H1 (cell line): ENCODE measurements around the gene SYT13. TPM values are rescaled to one million over a fixed set of nuclear protein-coding genes. Genes with fewer than 3 reads are reported as not detected.

Experiments
- CTCF ChIA-PET: fragments of 300-600 bp; sonication (Branson Sonifier 250); formaldehyde crosslinking; loops from one replicate; lab custom pipeline; 2021; ENCODE audit not compliant: partially characterized antibody; lab: Charles Lee
- POLR2A ChIA-PET: fragments of 300-600 bp; sonication (Branson Sonifier 250); formaldehyde crosslinking; loops from one replicate; lab custom pipeline; 2021; ENCODE audit warnings: inconsistent platforms; ENCODE audit not compliant: partially characterized antibody; lab: Charles Lee
- DNase-seq, 2 experiments: peaks; one replicate each; pipeline versions ENCODE4 v3.0.0 to v3.0.0-alpha.2; 2010 to 2022; ENCODE audit warnings: low spot score in 2 of 2, low read depth in 1 of 2, mixed read lengths in 1 of 2
- FAIRE-seq: peaks from 2 replicates; lab custom pipeline; 2011; peaks lifted over from hg19 to GRCh38; lab: Jason Lieb, UNC
- H2AFZ ChIP-seq: 2 replicates; pipeline ENCODE4 v1.8.1; 2012; ENCODE audit warnings: low read length, inconsistent platforms
- H2AK5ac ChIP-seq: 2 replicates; pipeline ENCODE4 v1.6.1; 2013; ENCODE audit warnings: low read depth, low read length
- H2BK120ac ChIP-seq: replicated peaks from 2 replicates; pipeline ENCODE3; 2013; ENCODE audit warnings: low read depth, low read length, inconsistent platforms
- H2BK12ac ChIP-seq: 2 replicates; pipeline ENCODE4 v1.6.1; 2013; ENCODE audit warnings: low read depth, low read length
- H2BK15ac ChIP-seq: 2 replicates; pipeline ENCODE4 v1.6.1; 2013; ENCODE audit warnings: low read length
- H2BK20ac ChIP-seq: 2 replicates; pipeline ENCODE4 v1.6.1; 2013; ENCODE audit warnings: low read length
- H2BK5ac ChIP-seq: 2 replicates; pipeline ENCODE4 v1.6.1; 2013; ENCODE audit warnings: low read depth, low read length
- H3K14ac ChIP-seq: 2 replicates; pipeline ENCODE4 v1.6.1; 2013; ENCODE audit warnings: inconsistent platforms; ENCODE audit not compliant: insufficient read length
- H3K18ac ChIP-seq: 2 replicates; pipeline ENCODE4 v1.6.1; 2013; ENCODE audit warnings: low read length; ENCODE audit errors: extremely low read depth
- H3K23ac ChIP-seq: 2 replicates; pipeline ENCODE4 v1.6.1; 2013; ENCODE audit warnings: inconsistent platforms; ENCODE audit not compliant: insufficient read length
- H3K23me2 ChIP-seq: 2 replicates; pipeline ENCODE4 v1.6.1; 2013; ENCODE audit warnings: low read depth, low read length
- H3K27ac ChIP-seq: 2 replicates; pipeline ENCODE4 v1.6.1; 2011; ENCODE audit warnings: low read depth, low read length, inconsistent platforms
- H3K27me3 ChIP-seq, 4 experiments: replicated peaks in 1 of 4; 1 replicate in 1 of 4; 2 replicates in 3 of 4; pipeline versions ENCODE4 v1.6.1 to v1.8.1; 2011 to 2013; ENCODE audit warnings: low read length in 3 of 4, mild to moderate bottlenecking in 3 of 4, inconsistent platforms in 2 of 4, mixed read lengths in 2 of 4, moderate library complexity in 1 of 4; ENCODE audit not compliant: control insufficient read depth in 3 of 4, insufficient read depth in 3 of 4; ENCODE audit errors: extremely low read depth in 1 of 4
- H3K36me3 ChIP-seq, 4 experiments: 2 replicates each; pipeline versions ENCODE4 v1.6.1 to v1.8.1; 2011 to 2013; ENCODE audit warnings: mild to moderate bottlenecking in 4 of 4, low read length in 3 of 4, moderate library complexity in 2 of 4, control low read depth in 1 of 4, inconsistent platforms in 1 of 4; ENCODE audit not compliant: insufficient read depth in 4 of 4, control insufficient read depth in 2 of 4
- H3K4ac ChIP-seq: replicated peaks from 2 replicates; pipeline ENCODE3; 2013; ENCODE audit warnings: low read length, low read depth, mixed read lengths, inconsistent platforms; ENCODE audit not compliant: insufficient read length
- H3K4me1 ChIP-seq, 4 experiments: replicated peaks in 1 of 4; 1 replicate in 1 of 4; 2 replicates in 3 of 4; pipeline versions ENCODE4 v1.6.1 to v1.8.1; 2011 to 2013; ENCODE audit warnings: low read length in 3 of 4, inconsistent platforms in 2 of 4, mixed read lengths in 1 of 4; ENCODE audit not compliant: insufficient read depth in 4 of 4, control insufficient read depth in 3 of 4
- H3K4me2 ChIP-seq, 2 experiments: 2 replicates each; pipeline versions ENCODE4 v1.6.1 to v1.8.1; 2011 to 2013; ENCODE audit warnings: low read depth in 2 of 2, low read length in 2 of 2, control low read depth in 1 of 2, inconsistent platforms in 1 of 2, mild to moderate bottlenecking in 1 of 2; ENCODE audit not compliant: insufficient read depth in 1 of 2
- H3K4me3 ChIP-seq, 4 experiments: fragments of 200-600, 300-600 bp in 1 of 4; sonication (generic), shearing (Covaris generic), sonication (Bioruptor Twin) in 1 of 4; 2 replicates each; pipeline versions ENCODE4 v1.5.1 to v1.8.1; 2011 to 2016; ENCODE audit warnings: low read length in 4 of 4, low read depth in 3 of 4, control low read depth in 2 of 4, inconsistent platforms in 2 of 4, mild to moderate bottlenecking in 2 of 4, mixed read lengths in 1 of 4, moderate library complexity in 1 of 4; ENCODE audit not compliant: insufficient read depth in 2 of 4; ENCODE audit errors: extremely low read depth in 1 of 4
- H3K56ac ChIP-seq: replicated peaks from 2 replicates; pipeline ENCODE3; 2013; ENCODE audit warnings: low read depth, mild to moderate bottlenecking, mixed read lengths, low read length, inconsistent platforms; ENCODE audit not compliant: insufficient read length
- H3K79me1 ChIP-seq: 2 replicates; pipeline ENCODE4 v1.6.1; 2013; ENCODE audit warnings: low read depth, low read length, control low read depth
- H3K79me2 ChIP-seq, 2 experiments: 2 replicates each; pipeline versions ENCODE4 v1.6.1 to v1.8.1; 2012 to 2013; ENCODE audit warnings: low read length in 2 of 2, mild to moderate bottlenecking in 2 of 2, inconsistent platforms in 1 of 2; ENCODE audit not compliant: insufficient read depth in 2 of 2, control insufficient read depth in 1 of 2
- H3K9ac ChIP-seq, 4 experiments: replicated peaks in 1 of 4; 1 replicate in 1 of 4; 2 replicates in 3 of 4; pipeline versions ENCODE4 v1.6.1 to v1.8.1; 2011 to 2013; ENCODE audit warnings: low read depth in 3 of 4, low read length in 3 of 4, control low read depth in 2 of 4, mild to moderate bottlenecking in 2 of 4, moderate library complexity in 2 of 4, inconsistent platforms in 1 of 4; ENCODE audit errors: extremely low read depth in 1 of 4
- H3K9me3 ChIP-seq, 2 experiments: 2 replicates each; pipeline versions ENCODE4 v1.6.1 to v1.8.1; 2012 to 2013; ENCODE audit warnings: mild to moderate bottlenecking in 2 of 2, moderate library complexity in 2 of 2, control low read depth in 1 of 2, inconsistent platforms in 1 of 2, low read depth in 1 of 2, low read length in 1 of 2, mixed read lengths in 1 of 2; ENCODE audit not compliant: insufficient read depth in 2 of 2
- H4K20me1 ChIP-seq, 2 experiments: replicated peaks in 1 of 2; 2 replicates each; pipeline versions ENCODE3 to v1.8.1; 2011 to 2013; ENCODE audit warnings: inconsistent platforms in 2 of 2, low read length in 2 of 2, mild to moderate bottlenecking in 1 of 2; ENCODE audit not compliant: insufficient read depth in 2 of 2, control insufficient read depth in 1 of 2
- H4K5ac ChIP-seq: 2 replicates; pipeline ENCODE4 v1.6.1; 2013; ENCODE audit warnings: low read length, low read depth, mixed read lengths, inconsistent platforms; ENCODE audit not compliant: insufficient read length
- H4K8ac ChIP-seq: 2 replicates; pipeline ENCODE4 v1.8.0; 2013; ENCODE audit warnings: mild to moderate bottlenecking, moderate library complexity, low read length, inconsistent platforms; ENCODE audit not compliant: insufficient read depth; ENCODE audit errors: extremely low read depth
- H4K91ac ChIP-seq: replicated peaks from 2 replicates; pipeline ENCODE3; 2013; ENCODE audit warnings: low read length, mixed read lengths, inconsistent platforms; ENCODE audit not compliant: insufficient read length
- CTCF ChIP-seq, 3 experiments: IDR thresholded peaks; 1 replicate in 2 of 3; 2 replicates in 1 of 3; pipeline versions ENCODE4 v1.5.1 to v1.6.1; 2011; ENCODE audit warnings: low read length in 3 of 3, mild to moderate bottlenecking in 3 of 3, inconsistent platforms in 2 of 3, low read depth in 1 of 3, moderate library complexity in 1 of 3; ENCODE audit not compliant: insufficient read depth in 1 of 3; ENCODE audit errors: control extremely low read depth in 1 of 3
- NANOG ChIP-seq: IDR thresholded peaks from 2 replicates; pipeline ENCODE4 v1.6.1; 2011; ENCODE audit warnings: low read length, low read depth, mild to moderate bottlenecking, inconsistent platforms; ENCODE audit not compliant: insufficient read depth, poor library complexity, severe bottlenecking
- POLR2A ChIP-seq, 2 experiments: IDR thresholded peaks; 1 replicate in 1 of 2; 2 replicates in 1 of 2; pipeline ENCODE4 v1.6.1; 2011; ENCODE audit warnings: low read depth in 2 of 2, low read length in 2 of 2, mild to moderate bottlenecking in 2 of 2; ENCODE audit errors: control extremely low read depth in 1 of 2
- RBBP5 ChIP-seq: IDR thresholded peaks from 2 replicates; pipeline ENCODE4 v1.7.1; 2012; ENCODE audit warnings: low read depth, mild to moderate bottlenecking, inconsistent platforms, low read length, moderate library complexity, borderline replicate concordance
- TCF12 ChIP-seq: IDR thresholded peaks from 2 replicates; pipeline ENCODE4 v1.6.1; 2011; ENCODE audit warnings: low read depth, mild to moderate bottlenecking, low read length
- WGBS, 2 experiments: shearing (Covaris generic) in 1 of 2; methylation state at CpG; one replicate each; pipeline versions ENCODE4 v1.1.6 to v1.1.7; 2013 to 2015; ENCODE audit warnings: low lambda C conversion rate in 2 of 2, mixed read lengths in 2 of 2, inconsistent platforms in 1 of 2, low coverage in 1 of 2, missing lambda C conversion rate in 1 of 2; ENCODE audit not compliant: insufficient replicate concordance in 2 of 2, insufficient coverage in 1 of 2, insufficient read length in 1 of 2; ENCODE audit errors: extremely low coverage in 1 of 2, missing lambda C conversion rate in 1 of 2; 5-methylcytosine and 5-hydroxymethylcytosine counted together
- polyA plus RNA-seq, 7 experiments: library from polyadenylated mRNA; depleted of rRNA in 3 of 7; stranded (reverse) in 5 of 7; unstranded in 2 of 7; fragments of >200 nt in 5 of 7; fragments of 200-250 nt in 2 of 7; gene quantifications; 1 replicate in 5 of 7; 2 replicates in 1 of 7; 4 replicates in 1 of 7; pipeline versions ENCODE4 v1.2.1 to v1.2.3, GENCODE V29; 2011 to 2013; ENCODE audit warnings: missing spikeins in 2 of 7, mixed read lengths in 2 of 7
- total RNA-seq: library from RNA; stranded (reverse); fragmentation: NEBNext Ultra II Directional; extraction: Animal tissue kit (Norgen Biotek cat#: 25700); gene quantifications from 2 replicates; pipeline ENCODE4 v1.2.1, GENCODE V29; 2021
- TF ChIP-seq, protein P1 (sequence below): IDR thresholded peaks from 2 replicates; pipeline ENCODE4 v1.6.1; 2012; ENCODE audit warnings: low read length, inconsistent platforms

The SYT13 gene
- total and polyA plus RNA-seq, 2 of the 8 experiments (the other 6 are each of a cell fraction or from before 2014, with no cell fraction given) = 4.8 to 13.2 TPM

DNA sequence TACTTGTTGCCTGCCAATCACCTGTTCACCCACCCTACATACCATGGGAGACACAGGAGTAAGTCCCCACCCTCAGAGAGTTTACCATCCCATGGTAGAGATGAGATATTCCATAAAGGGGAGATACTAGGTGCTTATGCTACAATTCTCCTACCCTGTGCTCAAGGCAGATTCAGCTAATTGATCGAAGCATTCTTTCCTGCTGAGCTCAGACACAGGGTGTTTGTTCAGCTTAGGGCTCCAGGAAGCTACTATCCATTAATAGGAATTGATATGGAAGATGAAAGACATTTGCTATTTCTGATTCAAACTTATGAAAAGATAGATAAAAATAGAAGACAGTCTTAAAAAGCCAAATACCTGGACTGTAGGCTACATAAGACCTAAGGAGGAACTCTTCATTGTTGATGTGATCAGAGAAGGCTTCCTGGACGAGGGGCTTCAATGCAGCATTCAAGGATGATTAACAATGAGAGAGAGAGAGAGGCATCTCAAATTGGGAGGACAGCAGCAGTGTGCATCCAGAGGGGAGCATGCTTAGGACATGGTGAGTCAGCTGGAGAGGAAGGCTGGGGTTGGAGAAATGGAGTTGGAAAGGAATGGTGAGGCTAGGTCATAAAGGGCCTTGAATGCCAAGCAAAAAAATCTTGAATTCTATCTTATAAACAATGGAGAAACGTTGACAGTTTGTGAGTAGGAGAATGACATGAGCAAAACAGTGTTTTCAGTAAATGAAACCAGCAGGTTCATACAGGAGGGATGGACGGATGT, 15.0 kb downstream of the SYT13 start:
- peaks cover 0 to 7% (median under 1%) of the 10 kb centered on the region in 4 experiments; a peak in 3 of 7 replicates for H3K27me3 ChIP-seq
- peaks cover 0 to 2% (median 0%) of the 10 kb centered on the region in 4 experiments; a peak in 1 of 7 replicates for H3K4me1 ChIP-seq
- no peak overlapping the region for H2BK120ac ChIP-seq
- H2BK12ac ChIP-seq = no peak overlapping the region
- H3K56ac ChIP-seq = no peak overlapping the region
- no peak overlapping the region for H3K4me3 ChIP-seq
- H2BK5ac ChIP-seq = no peak overlapping the region
- TF ChIP-seq TCF12 (no peak), POLR2A (IDR thresholded peaks at IDR 0.05; ENCODE audit: control extremely low read depth in 1 of 2, low read depth in 2 of 2, low read length in 2 of 2) (no peak), CTCF (IDR thresholded peaks at IDR 0.05; ENCODE audit: control extremely low read depth in 1 of 3, insufficient read depth in 1 of 3, low read depth in 1 of 3, low read length in 3 of 3) (no peak), NANOG (no peak), RBBP5 (no peak)
- TF ChIP-seq, protein P1, sequence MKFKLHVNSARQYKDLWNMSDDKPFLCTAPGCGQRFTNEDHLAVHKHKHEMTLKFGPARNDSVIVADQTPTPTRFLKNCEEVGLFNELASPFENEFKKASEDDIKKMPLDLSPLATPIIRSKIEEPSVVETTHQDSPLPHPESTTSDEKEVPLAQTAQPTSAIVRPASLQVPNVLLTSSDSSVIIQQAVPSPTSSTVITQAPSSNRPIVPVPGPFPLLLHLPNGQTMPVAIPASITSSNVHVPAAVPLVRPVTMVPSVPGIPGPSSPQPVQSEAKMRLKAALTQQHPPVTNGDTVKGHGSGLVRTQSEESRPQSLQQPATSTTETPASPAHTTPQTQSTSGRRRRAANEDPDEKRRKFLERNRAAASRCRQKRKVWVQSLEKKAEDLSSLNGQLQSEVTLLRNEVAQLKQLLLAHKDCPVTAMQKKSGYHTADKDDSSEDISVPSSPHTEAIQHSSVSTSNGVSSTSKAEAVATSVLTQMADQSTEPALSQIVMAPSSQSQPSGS = no peak
- H3K4ac ChIP-seq = no peak overlapping the region
- ChIA-PET CTCF (interaction anchor here (0.9 to 13.0 kb wide), 5 partner anchors 14 to 50 kb away, joined by 3 to 211 read pairs (median 3); partner anchors contain the start of gene SYT13), POLR2A (no interaction called here)
- H3K14ac ChIP-seq = no peak overlapping the region
- H3K4me2 ChIP-seq = no peak overlapping the region
- no peak overlapping the region for H3K9ac ChIP-seq
- H3K9me3 ChIP-seq = no peaks in the 10 kb centered on the region
- H3K23ac ChIP-seq = no peak overlapping the region
- H3K36me3 ChIP-seq = no peaks in the 10 kb centered on the region
- H3K23me2 ChIP-seq = no peaks in the 10 kb centered on the region; the same call in 1 of the 2 replicates
- WGBS, 2 experiments = 83% methylated on average over 4 of the region's 4 CpGs; no CpG with 5 or more reads in 1 of the 2 experiments
- H3K18ac ChIP-seq = no peak overlapping the region
- no peak overlapping the region for H2AFZ ChIP-seq
- FAIRE-seq = no peak
- H2BK15ac ChIP-seq = no peak overlapping the region
- no peak overlapping the region for H3K27ac ChIP-seq
- no peak overlapping the region for H2BK20ac ChIP-seq
- no peaks in the 10 kb centered on the region for H3K79me1 ChIP-seq
- H4K8ac ChIP-seq = no peak overlapping the region
- H4K5ac ChIP-seq = no peak overlapping the region
- no peak overlapping the region for H2AK5ac ChIP-seq
- DNase-seq = no peak
- no peak overlapping the region for H4K91ac ChIP-seq
- no peaks in the 10 kb centered on the region for H3K79me2 ChIP-seq
- no peaks in the 10 kb centered on the region for H4K20me1 ChIP-seq
